BE2C (cell line): ENCODE measurements around the gene FEM1A.

Source experiments
- DNase-seq: peaks from one replicate; pipeline ENCODE4 v3.0.0-alpha.2; 2020
- H3K27me3 ChIP-seq: fragments of 250-450 bp; sonication (Bioruptor Pico); 2 replicates; pipeline ENCODE4 v1.5.1; 2020; ENCODE audit warnings: mild to moderate bottlenecking
- H3K36me3 ChIP-seq: fragments of 250-450 bp; sonication (Bioruptor Pico); 2 replicates; pipeline ENCODE4 v1.5.1; 2020; ENCODE audit warnings: mild to moderate bottlenecking
- H3K4me1 ChIP-seq: fragments of 250-450 bp; sonication (Bioruptor Pico); 2 replicates; pipeline ENCODE4 v1.5.1; 2020
- H3K4me3 ChIP-seq: 2 replicates; pipeline ENCODE4 v1.5.1; 2011; ENCODE audit warnings: low read depth, low read length
- H3K9me3 ChIP-seq: fragments of 250-450 bp; sonication (Bioruptor Pico); 2 replicates; pipeline ENCODE4 v1.5.1; 2020
- TF ChIP-seq, protein P1 (sequence below): IDR thresholded peaks from 2 replicates; pipeline ENCODE4 v1.5.1; 2012; ENCODE audit warnings: mild to moderate bottlenecking, low read depth, low read length

FEM1A gene

DNA sequence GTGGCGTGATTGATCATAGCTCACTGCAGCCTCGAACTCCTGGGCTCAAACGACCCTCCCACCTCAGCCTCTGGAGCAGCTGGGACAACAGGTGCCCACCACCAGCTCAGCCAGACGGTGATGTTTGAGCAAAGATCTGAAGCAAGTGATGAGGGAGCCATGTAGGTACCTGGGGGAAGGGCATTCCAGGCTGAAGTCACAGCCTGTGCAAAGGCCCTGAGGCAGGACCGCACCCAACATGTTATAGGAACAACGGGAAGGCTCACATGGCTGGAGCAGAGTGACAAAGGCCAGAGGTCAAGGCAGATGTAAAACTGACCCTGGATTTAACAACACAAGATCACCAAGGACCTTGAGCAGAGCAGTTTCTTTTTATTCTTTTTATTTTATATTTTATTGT lies 14.8 kb downstream of the FEM1A start:
- no peaks in the 10 kb centered on the region for H3K4me1 ChIP-seq
- H3K4me3 ChIP-seq = no peak overlapping the region
- no peaks in the 10 kb centered on the region for H3K36me3 ChIP-seq
- TF ChIP-seq, protein P1, sequence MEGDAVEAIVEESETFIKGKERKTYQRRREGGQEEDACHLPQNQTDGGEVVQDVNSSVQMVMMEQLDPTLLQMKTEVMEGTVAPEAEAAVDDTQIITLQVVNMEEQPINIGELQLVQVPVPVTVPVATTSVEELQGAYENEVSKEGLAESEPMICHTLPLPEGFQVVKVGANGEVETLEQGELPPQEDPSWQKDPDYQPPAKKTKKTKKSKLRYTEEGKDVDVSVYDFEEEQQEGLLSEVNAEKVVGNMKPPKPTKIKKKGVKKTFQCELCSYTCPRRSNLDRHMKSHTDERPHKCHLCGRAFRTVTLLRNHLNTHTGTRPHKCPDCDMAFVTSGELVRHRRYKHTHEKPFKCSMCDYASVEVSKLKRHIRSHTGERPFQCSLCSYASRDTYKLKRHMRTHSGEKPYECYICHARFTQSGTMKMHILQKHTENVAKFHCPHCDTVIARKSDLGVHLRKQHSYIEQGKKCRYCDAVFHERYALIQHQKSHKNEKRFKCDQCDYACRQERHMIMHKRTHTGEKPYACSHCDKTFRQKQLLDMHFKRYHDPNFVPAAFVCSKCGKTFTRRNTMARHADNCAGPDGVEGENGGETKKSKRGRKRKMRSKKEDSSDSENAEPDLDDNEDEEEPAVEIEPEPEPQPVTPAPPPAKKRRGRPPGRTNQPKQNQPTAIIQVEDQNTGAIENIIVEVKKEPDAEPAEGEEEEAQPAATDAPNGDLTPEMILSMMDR = no peak
- H3K9me3 ChIP-seq = no peaks in the 10 kb centered on the region
- H3K27me3 ChIP-seq = no peaks in the 10 kb centered on the region
- no peak for DNase-seq

DNA sequence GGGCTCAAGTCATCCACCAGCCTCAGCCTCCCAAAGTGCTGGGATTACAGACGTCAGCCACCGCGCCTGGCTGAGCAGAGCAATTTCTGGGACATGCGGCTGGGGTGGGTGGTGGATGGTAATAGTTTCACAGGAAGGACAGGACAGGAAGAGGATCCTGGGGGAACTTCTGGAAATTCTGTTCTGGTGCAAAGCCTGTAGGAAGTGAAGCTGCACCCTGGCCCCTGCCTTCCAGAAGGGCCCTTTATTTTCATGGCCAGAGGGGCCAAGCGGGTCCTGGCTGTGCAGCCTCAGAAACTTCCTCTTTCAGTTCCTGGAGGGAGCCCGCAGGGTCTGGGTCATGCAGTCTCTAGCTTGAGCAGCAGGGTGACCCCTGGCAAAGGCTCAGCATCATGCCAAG lies 15.7 kb downstream of the FEM1A start:
- TF ChIP-seq, protein P1 = no peak
- Histone ChIP-seq H3K4me1 (no peaks in the 10 kb centered on the region), H3K9me3 (no peaks in the 10 kb centered on the region), H3K4me3 (no peak overlapping the region), H3K36me3 (no peaks in the 10 kb centered on the region), H3K27me3 (no peaks in the 10 kb centered on the region)
- DNase-seq = no peak

DNA sequence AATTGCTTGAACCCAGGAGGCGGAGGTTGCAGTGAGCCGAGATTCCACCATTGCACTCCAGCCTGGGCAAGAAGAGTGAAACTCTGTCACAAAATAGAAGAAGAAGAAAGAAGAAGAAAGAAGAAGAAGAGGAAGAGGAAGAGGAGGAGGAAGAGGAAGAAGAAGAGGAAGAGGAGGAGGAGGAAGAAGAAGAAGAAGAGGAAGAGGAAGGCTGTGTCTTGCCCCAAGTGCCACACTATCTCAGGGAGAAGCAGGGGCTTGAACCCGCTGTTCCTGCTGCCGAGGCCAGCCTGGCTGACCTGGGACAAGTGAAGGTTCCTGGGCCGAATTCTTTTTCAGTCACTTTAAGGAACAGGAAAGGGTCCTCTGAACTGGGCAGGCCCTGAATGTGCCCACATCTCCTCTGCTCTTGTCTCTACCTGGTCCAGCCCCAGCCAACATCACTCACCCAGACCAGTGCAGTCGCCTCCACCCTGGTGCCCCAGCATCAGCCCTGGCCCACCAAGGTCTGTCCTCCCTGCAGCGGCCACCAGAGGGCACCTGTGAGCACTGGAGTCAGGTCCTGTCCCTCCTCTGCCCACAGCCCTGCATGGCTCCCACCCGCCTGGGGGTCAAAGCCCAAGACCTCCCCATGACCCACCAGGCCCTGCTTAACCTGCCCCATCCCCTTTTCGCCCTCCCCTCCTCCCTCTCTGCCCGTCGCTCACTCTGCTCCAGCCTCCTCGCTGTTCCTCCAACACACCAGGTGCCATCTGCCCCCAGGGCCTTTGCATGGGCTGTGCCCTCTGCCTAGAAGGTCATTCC lies 20.0 kb downstream of the FEM1A start:
- no peak overlapping the region for H3K4me3 ChIP-seq
- no peaks in the 10 kb centered on the region for H3K27me3 ChIP-seq
- peaks cover 3% of the 10 kb centered on the region; the same call in 1 of the 2 replicates for H3K9me3 ChIP-seq
- no peaks in the 10 kb centered on the region for H3K4me1 ChIP-seq
- TF ChIP-seq, protein P1 = peak; percentile 85
- peaks cover 7% of the 10 kb centered on the region; the same call in 1 of the 2 replicates for H3K36me3 ChIP-seq
- peak; percentile 89 for DNase-seq

DNA sequence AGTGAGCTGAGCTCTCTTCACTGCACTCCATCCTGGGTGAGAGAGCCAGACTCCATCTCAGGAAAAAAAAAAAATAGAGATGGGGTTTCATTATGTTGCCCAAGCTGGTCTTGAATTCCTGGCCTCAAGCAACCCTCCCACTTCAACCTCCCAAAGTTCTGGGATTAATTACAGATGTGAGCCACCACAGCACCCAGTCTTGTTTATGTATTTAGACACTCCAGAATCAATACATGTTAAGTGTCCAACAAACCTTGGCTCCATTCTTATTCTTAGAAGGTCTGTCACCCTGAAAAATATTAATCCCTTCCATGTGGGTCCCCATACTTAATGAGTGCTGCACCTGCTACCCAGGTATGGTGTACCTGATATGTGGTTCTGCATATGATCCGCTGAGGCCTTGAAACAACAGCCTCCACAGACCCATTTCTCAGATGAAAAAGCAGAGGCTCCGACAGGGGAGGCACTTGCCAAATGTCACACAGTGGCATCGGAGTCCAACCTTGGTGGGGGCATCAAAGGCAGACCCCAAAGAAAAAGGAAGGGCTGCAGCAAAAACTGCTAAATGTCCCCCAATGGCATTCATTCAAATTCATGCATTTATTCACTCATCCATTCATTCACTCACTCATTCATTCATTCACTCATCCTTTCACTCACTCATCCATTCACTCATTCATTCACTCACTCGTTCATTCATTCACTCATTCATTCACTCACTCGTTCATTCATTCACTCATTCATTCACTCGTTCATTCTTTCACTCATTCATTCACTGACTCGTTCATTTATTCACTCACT lies 23.3 kb downstream of the FEM1A start:
- H3K27me3 ChIP-seq = no peaks in the 10 kb centered on the region
- H3K9me3 ChIP-seq = peaks cover 3% of the 10 kb centered on the region; the same call in 1 of the 2 replicates
- H3K4me1 ChIP-seq = no peaks in the 10 kb centered on the region
- H3K4me3 ChIP-seq = no peak overlapping the region; the same call in 1 of the 2 replicates
- no peak for DNase-seq
- peaks cover 11% of the 10 kb centered on the region; the same call in 1 of the 2 replicates for H3K36me3 ChIP-seq
- TF ChIP-seq, protein P1 = no peak

DNA sequence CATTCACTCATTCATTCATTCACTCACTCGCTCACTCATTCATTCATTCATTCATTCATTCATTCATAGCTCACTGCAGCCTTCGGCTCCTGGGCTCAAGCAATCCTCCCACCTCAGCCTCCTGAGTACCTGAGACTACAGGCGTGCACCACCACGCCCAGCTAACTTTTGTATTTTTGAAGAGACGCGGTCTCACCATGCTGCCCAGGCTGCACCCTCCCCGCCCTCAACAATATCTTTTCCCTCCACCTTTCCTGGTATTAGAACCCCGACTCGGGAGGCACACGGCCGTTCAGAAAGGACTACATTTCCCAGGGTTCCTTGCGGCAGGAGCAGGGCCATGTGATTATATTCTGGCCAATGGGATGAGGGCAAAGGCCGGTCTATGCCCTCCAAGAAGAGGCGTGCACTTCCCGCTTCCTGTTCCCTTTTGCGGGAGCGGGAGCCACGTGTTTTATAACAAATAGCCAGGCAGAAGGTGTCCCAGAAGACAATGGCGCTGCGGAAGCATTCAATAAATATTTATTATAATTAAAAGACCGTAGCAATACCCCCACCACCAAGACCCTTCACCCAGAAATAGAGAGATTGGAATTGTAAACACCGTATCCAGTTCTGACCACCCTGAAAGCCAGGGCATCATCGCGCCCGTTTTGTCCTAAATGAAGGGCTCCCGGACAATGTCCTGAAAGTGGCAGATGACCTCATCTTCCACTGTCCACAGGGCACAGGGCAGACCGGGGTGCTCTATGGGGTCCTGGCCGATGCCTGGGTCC lies 24.1 kb downstream of the FEM1A start:
- TF ChIP-seq, protein P1 = no peak
- Histone ChIP-seq H3K9me3 (peaks cover 3% of the 10 kb centered on the region; the same call in 1 of the 2 replicates), H3K4me1 (no peaks in the 10 kb centered on the region), H3K36me3 (peaks cover 11% of the 10 kb centered on the region; the same call in 1 of the 2 replicates), H3K27me3 (no peaks in the 10 kb centered on the region), H3K4me3 (peak overlapping the region; percentile 17; the same call in 1 of the 2 replicates)
- peak; percentile 95 for DNase-seq
